Measurements from ENCODE around the gene ABTB1.

Gene ABTB1

DNA sequence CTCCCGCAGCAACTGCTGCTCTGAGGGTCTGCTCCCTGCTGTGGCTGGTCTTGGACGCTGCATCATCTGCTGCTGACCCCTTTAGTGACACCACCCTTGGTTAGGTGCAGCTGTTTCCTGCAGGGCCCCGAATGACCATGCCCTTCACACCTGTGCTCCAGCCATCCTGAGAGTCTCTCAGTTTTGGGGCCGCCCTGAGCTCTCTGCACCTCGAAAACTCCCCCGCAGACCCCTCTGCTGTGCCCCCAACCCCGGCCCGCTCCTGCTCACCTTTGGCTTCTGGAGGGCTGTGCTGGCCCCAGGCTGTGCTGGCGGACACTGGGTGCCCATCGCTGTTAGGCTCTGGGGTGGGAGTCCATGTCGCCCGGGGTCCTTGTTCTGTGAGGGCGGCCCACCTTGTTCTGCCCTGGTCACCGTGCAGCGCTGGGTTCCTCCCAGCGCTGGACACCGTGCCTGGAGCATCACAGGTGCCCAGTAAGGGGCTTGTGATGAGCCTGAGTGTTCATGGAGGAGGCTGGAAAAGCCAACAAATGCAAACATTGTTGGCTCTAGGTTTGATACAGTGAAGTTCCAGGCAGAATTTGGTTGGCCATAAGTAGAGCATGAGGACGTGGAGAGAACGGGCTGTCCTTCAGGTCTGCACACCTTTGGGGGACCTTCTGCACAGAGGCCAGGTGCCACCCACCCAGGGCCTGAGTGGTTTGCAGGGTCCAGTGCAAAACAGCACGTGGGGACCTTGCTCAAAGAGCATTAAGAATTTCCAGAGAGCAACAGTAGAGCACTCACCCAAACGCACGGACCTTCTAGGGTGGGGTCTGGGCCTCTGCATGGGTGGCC lies 12.3 kb downstream of the ABTB1 start:
- Histone ChIP-seq H3K36me3 (replicated peaks; ENCODE audit: low read depth, low read length) (peaks cover 12% of the 10 kb centered on the region), H3K4me1 (ENCODE audit: low read length) (no peaks in the 10 kb centered on the region), H3K27ac (ENCODE audit: low read length) (no peak overlapping the region)

DNA sequence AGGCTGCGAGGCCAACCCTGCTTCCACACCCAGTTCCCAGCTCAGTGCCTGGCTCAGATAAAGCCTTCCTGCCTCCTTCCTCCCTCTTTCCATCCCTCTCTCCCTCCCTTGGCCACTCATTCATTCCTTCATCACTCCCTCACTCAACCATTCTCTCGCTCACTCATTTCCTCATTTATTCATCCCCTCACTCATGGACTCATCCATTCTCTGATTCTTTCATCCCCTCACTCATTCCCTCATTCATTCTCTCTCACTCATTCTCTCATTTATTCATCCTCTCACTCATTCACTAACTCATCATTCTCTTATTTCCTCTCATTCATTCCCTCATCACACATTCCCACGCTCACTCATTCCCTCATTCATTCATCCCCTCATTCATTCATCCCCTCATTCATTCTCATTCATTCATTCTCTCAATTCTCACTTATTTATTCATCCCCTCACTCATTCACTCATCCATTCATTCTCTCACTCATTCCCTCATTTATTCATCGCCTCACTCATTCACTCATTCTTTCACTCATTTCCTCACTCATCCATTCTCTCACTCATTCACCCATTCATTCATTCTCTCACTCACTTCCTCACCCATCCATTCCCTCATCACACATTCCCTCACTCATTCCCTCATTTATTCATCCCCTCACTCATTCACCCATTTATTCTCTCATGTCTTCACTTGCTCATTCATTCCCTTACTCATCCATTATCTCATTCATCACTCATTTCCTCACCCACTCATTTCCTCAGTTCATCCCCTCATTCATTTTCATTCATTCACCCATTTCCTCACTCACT lies 13.2 kb downstream of the ABTB1 start:
- H2AFZ ChIP-seq (ENCODE audit: low read depth, low read length) = no peak overlapping the region
- no peaks in the 10 kb centered on the region for H3K79me2 ChIP-seq (ENCODE audit: low read length)
- no peaks in the 10 kb centered on the region for H3K27me3 ChIP-seq (ENCODE audit: low read depth, low read length)
- TF ChIP-seq, protein P1, sequence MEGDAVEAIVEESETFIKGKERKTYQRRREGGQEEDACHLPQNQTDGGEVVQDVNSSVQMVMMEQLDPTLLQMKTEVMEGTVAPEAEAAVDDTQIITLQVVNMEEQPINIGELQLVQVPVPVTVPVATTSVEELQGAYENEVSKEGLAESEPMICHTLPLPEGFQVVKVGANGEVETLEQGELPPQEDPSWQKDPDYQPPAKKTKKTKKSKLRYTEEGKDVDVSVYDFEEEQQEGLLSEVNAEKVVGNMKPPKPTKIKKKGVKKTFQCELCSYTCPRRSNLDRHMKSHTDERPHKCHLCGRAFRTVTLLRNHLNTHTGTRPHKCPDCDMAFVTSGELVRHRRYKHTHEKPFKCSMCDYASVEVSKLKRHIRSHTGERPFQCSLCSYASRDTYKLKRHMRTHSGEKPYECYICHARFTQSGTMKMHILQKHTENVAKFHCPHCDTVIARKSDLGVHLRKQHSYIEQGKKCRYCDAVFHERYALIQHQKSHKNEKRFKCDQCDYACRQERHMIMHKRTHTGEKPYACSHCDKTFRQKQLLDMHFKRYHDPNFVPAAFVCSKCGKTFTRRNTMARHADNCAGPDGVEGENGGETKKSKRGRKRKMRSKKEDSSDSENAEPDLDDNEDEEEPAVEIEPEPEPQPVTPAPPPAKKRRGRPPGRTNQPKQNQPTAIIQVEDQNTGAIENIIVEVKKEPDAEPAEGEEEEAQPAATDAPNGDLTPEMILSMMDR (IDR thresholded peaks at IDR 0.05; ENCODE audit: low read depth, low read length) = no peak
- TF ChIP-seq EZH2phosphoT487 (IDR thresholded peaks at IDR 0.05; ENCODE audit: low read depth) = no peak
- H3K27ac ChIP-seq (ENCODE audit: low read length) = no peak overlapping the region
- H3K4me1 ChIP-seq (ENCODE audit: low read length) = no peaks in the 10 kb centered on the region
- no peak overlapping the region for H3K4me3 ChIP-seq (ENCODE audit: low read length)
- H3K4me2 ChIP-seq (ENCODE audit: low read length) = no peak overlapping the region
- no peaks in the 10 kb centered on the region for H3K9me3 ChIP-seq (ENCODE audit: insufficient read depth, low read length)
- H3K36me3 ChIP-seq (replicated peaks; ENCODE audit: low read depth, low read length) = peaks cover 19% of the 10 kb centered on the region
- H3K9ac ChIP-seq (ENCODE audit: low read length) = no peak overlapping the region
- H4K20me1 ChIP-seq (ENCODE audit: insufficient read depth, low read length) = no peaks in the 10 kb centered on the region

More for the DNA sequence above, 12.3 kb downstream of the ABTB1 start:
- Histone ChIP-seq H4K20me1 (ENCODE audit: insufficient read depth, low read length) (no peaks in the 10 kb centered on the region), H2AFZ (ENCODE audit: low read depth, low read length) (no peak overlapping the region), H3K27me3 (ENCODE audit: low read depth, low read length) (no peaks in the 10 kb centered on the region), H3K4me3 (ENCODE audit: low read length) (no peak overlapping the region), H3K4me2 (ENCODE audit: low read length) (no peak overlapping the region), H3K79me2 (ENCODE audit: low read length) (no peaks in the 10 kb centered on the region), H3K9ac (ENCODE audit: low read length) (no peak overlapping the region), H3K9me3 (ENCODE audit: insufficient read depth, low read length) (no peaks in the 10 kb centered on the region)
- TF ChIP-seq, protein P1 (IDR thresholded peaks at IDR 0.05; ENCODE audit: low read depth, low read length) = no peak
- TF ChIP-seq EZH2phosphoT487 (IDR thresholded peaks at IDR 0.05; ENCODE audit: low read depth) = no peak

DNA sequence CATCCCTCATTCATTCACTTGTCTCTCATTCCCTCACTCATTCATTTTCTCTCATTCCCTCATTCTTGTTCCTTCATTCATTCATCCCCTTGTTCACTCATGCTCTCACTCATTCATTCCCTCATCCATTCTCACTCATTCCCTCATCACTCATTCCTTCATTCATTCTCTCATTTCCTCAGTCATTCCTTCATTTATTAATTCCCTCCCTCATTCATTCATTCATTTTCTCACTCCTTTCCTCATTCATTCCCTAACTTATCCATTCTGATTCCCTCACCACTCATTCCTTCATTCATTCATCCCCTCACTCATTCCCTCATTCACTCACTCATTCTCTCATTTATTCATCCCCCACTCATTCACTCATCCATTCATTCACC lies 13.8 kb downstream of the ABTB1 start:
- Histone ChIP-seq H3K4me1 (ENCODE audit: low read length) (no peaks in the 10 kb centered on the region), H3K9me3 (ENCODE audit: insufficient read depth, low read length) (no peaks in the 10 kb centered on the region), H3K79me2 (ENCODE audit: low read length) (no peaks in the 10 kb centered on the region), H3K4me3 (ENCODE audit: low read length) (no peak overlapping the region), H3K36me3 (replicated peaks; ENCODE audit: low read depth, low read length) (peaks cover 21% of the 10 kb centered on the region), H2AFZ (ENCODE audit: low read depth, low read length) (no peak overlapping the region), H3K27ac (ENCODE audit: low read length) (no peak overlapping the region), H3K27me3 (ENCODE audit: low read depth, low read length) (no peaks in the 10 kb centered on the region), H4K20me1 (ENCODE audit: insufficient read depth, low read length) (no peaks in the 10 kb centered on the region), H3K9ac (ENCODE audit: low read length) (no peak overlapping the region), H3K4me2 (ENCODE audit: low read length) (no peak overlapping the region)
- TF ChIP-seq EZH2phosphoT487 (IDR thresholded peaks at IDR 0.05; ENCODE audit: low read depth) = no peak
- TF ChIP-seq, protein P1 (IDR thresholded peaks at IDR 0.05; ENCODE audit: low read depth, low read length) = no peak

DNA sequence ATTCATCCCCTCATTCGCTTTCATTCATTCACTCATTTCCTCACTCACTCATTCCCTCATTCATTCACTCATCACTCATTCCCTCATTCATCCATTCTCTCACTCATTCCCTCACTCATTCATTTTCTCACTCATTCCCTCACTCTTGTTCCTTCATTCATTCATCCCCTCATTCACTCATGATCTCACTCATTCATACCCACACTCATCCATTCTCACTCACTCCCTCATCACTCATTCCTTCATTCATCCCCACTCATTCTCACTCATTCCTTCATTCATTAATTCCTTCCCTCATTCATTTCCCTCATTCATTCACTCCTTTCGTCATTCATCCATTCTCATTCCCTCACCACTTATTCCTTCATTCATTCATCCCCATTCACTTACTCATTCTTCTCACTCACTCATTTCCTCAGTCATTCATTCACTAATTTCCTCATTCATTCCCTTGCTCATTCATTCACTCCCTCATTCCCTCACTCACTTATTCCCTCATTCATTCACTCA lies 14.5 kb downstream of the ABTB1 start:
- Histone ChIP-seq H3K27ac (ENCODE audit: low read length) (no peak overlapping the region), H3K4me3 (ENCODE audit: low read length) (no peak overlapping the region), H3K4me1 (ENCODE audit: low read length) (no peaks in the 10 kb centered on the region), H3K36me3 (replicated peaks; ENCODE audit: low read depth, low read length) (peaks cover 28% of the 10 kb centered on the region), H3K9ac (ENCODE audit: low read length) (no peak overlapping the region), H3K79me2 (ENCODE audit: low read length) (no peaks in the 10 kb centered on the region), H3K4me2 (ENCODE audit: low read length) (no peak overlapping the region), H4K20me1 (ENCODE audit: insufficient read depth, low read length) (no peaks in the 10 kb centered on the region), H3K27me3 (ENCODE audit: low read depth, low read length) (no peaks in the 10 kb centered on the region), H3K9me3 (ENCODE audit: insufficient read depth, low read length) (no peaks in the 10 kb centered on the region), H2AFZ (ENCODE audit: low read depth, low read length) (no peak overlapping the region)
- TF ChIP-seq, protein P1 (IDR thresholded peaks at IDR 0.05; ENCODE audit: low read depth, low read length) = no peak
- no peak for TF ChIP-seq EZH2phosphoT487 (IDR thresholded peaks at IDR 0.05; ENCODE audit: low read depth)

All from OCI-LY3 (cell line).